GM21717 (cell line): ENCODE results near the gene LGR6.
"Not testable (repeated sequence)": the region's sequence is repeated elsewhere in the genome, so short reads cannot be mapped to it uniquely, and the experiment has no call there.

ENCODE experiments used
- ATAC-seq: cut with Tn5 transposase; IDR thresholded peaks from one replicate; pipeline ENCODE4 v1.9.1; 2021; ENCODE audit warnings: mild to moderate bottlenecking, moderate library complexity; ENCODE audit not compliant: unreplicated experiment

LGR6 gene

DNA sequence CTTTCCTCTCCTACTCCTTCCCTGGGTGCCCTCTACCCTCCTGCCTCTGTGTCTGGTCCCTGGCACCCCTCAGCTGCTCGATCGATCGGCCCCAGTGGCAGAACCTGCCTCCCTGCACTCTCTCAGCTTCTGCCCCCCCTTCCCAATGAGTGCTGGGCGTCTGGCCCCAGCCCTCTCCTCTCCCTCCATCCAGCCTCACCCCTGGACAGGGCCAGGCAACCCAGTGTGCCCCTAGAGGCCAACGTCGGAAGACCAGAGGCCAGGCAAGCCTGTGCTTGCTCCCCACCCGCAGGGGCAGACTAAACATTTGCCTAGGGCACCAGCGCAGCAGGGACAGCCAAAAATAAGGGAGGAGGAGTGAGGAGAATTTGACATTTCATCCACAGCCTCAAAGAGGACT lies 43.5 kb downstream of the LGR6 start:
- ATAC-seq: no peak

DNA sequence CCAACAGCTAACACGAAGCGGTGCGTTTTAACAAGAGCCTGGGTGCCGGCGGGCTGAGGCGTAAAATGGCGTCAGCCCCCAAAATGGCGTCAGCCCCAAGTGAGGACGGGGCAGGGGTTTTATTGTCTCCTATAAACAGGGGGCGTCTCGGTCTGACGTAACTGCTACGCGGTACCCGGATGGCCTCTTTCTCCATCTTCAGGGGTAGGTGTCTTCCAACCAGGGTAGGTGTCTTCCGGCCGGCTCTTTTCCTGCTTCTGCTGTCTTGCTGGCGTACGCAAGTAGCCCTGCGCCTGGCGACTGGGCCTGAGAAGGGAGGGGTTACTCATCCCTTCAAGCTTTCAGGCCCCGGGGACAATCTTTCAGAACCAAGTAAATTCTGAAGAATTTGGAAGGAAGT lies 45.3 kb downstream of the LGR6 start:
- no peak for ATAC-seq

DNA sequence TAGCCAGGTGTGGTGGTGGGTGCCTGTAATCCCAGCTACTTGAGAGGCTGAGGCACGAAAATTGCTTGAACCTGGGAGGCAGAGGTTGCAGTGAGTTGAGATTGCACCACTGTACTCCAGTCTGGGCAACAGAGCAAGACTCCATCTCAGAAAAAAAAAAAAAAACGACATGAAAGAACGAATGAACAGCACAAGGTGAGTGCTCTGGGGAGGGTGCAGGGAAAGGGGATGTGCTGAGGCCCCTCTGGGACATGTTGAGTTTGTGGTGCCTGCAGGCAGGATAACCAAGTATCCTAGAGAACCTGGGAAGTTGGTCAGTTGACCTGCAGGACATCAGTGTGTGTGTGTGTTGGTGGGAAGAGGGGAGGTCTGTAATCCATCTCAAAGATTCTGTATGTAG lies 46.6 kb downstream of the LGR6 start:
- ATAC-seq: not testable (repeated sequence)

DNA sequence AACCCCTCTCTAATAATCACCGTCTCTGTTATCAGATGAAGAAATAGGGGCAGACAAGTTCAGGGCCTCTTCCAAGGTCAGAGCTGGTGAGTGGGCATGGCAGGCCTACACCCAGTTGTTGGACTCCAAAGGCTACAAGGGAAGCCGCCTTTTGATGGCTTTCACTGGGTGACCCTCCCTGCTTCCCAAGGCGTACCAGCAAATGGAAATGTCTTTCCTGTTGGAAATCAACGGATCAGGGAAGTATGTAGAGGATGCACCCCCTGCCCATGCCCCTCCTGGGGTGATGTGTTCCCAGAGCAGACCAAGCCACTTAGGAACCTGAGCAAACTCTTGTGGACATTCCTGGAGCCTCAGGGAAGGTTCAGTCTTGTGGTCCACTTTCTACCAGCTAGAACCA lies 47.4 kb downstream of the LGR6 start:
- no peak for ATAC-seq

DNA sequence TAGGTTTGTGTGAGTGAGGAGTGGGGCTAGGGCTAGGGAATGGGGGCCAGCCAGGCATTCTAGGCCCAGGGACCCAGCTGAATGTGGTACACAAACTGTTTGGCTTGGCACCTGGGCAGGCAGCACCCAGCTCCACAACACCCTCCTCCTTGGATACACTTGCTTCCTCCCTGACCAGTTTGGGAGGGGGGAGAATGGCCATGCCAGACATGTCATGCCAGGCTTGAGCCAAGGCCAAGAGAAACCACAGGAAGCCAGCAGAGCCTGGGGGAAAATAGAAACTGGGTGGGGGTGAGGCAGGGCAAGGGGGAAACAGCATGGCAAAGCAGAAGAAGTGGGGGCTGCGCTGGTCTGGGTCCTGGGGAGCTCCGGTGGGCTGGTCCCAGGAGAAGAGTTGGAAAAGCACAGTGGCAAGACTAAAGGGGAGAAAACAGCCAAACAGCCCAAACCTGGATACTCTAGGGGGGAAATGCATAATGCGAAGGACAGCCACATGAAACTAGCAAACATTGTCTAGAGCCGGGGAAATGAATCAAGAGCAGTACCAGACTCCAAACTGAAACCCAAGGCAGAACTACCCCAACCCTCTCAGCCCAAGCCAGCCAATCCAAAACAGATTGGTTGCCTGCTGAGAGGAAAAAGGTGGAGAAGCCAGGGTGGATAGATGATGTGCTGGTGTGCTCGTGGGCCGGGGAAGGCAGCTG lies 47.9 kb downstream of the LGR6 start:
- no peak for ATAC-seq

DNA sequence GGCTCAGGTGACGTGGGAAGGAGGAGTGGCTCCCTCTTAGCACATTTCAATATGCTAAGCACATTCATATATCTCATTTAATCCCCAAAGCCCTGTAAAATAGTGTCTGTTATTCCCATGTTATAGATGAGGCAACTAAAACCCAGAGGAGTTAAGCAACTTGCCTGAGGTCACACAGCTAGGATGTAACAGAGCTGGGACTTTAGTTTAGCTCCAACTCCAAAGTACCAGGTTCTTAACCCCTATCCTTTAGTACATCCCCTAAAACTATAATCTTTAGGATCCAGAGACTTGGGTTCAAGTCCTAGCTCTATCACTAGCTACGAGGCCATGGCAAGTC lies 48.5 kb downstream of the LGR6 start:
- ATAC-seq: no peak

DNA sequence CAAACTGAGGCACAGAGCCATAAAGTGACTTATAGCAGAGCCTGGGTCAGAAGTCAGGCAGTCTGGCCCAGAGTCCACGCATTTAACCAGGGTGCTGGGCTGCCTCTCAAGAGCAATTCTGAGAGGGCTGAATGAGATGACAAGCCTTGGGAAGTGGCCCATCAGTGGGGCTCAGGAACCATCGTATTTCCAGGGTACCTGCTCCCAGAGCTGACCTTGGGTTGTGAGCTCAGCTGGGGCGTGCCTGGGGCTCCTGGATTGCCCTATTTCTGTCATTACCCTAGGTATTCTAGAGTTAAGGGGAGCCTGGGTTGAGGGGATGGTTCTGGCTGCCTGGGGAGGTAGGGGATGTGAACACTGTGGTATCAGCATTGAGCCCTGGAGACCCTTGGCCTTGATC lies 49.4 kb downstream of the LGR6 start:
- ATAC-seq: no peak

DNA sequence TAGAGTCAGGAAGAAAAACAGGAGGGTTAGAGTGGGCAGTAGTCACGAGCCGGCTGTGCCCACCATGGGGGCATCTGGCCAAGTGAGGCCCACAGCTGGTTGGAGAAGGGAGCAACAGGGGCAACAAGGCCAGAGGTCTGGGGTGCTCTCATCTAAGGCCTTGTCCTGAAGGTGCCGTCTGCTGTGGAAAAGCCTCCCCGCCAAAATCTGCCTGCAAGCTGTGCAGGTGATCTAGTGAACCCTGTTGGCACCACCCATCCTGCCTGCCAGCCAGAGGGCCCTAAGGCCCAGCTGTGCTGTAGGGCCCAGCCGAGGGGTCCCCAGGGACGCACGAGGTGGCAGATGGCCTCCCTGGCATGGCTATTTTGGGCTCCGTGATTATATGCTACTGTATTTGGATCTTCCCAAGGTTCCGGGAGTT lies 51.3 kb downstream of the LGR6 start:
- ATAC-seq: no peak

DNA sequence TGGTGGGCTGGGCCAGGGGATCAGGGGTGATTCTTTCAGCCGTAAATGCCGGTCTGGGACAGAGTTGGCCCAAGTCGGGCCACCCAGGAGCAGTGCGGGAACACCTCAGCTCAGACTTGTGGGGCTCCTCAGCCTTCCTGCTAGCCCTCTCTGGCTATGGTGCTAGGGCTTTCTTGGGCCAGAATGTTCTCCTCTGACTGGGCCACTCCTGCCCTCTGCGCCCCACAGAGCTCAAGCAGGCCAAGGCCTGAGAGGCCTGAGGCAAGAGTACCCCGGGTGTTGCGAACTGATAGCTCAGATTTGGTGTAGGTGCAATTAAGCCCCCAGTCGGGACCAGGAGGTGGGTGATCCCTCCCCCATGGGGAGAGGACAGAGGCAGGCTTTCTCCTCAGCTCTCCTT lies 51.8 kb downstream of the LGR6 start:
- no peak for ATAC-seq

DNA sequence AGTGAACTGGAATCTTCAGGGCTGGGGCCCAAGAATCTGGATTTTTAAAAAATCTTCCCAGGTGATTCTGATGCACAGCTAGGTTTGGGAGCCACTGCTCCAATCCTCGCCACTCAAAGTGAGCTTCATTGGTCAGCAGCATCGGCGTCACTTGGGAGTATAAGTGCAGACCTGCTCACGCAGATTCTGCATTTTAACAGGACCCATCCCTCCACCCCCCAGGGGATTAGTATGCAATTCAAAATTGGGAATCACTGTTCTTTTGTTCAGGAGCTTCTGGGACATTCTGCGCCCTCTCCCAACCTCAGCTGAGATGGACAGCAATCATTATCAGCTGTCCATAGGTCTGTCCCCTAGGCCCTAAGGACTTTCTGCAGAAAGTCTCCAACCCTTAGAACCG lies 53.5 kb downstream of the LGR6 start:
- no peak for ATAC-seq

DNA sequence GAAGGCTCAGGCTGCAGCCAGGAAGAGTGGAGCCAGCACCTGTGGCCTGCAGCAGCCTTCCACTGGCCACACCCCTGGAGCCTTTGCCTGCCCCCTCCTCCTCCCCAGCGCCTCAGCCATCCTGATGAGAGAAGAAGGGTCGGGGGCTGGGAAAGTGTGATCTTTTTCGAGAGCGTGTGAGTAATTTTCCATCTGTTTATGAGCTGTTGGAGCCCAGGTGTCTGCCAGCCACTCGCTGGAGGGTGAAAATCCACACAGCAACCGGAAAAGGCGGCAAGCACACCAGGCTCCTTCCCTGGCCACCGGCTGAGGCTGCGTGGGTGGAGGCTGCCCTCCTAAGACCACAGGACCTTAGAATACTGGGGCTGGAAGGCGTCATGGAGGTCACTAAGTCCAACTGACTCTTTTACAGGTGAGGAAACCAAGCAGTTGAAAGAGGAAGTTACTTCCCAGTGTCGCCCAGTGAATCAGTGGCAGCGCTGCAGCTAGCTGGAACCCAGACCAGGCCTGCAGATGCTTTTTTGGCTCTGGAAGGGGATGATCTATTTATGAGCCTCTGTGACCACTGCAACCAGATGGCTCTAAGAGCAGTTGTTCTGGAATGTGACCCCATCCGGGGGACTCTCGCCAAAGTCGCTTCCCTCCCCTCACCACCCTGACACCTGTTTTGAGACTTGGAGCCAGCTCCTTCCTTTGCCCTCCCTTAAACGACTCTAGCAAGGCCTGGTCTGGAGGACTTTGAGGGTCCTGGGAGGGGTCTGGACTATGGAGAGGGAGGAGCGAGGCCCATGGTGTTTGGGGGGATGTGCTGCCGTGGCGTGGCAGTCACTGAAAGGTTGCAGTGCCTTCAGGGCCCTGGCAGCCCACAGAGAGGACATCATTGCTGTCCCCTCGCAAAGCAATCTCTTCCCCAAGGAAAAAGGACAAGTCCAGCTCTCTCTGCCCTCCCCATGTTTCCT lies 54.5 kb downstream of the LGR6 start:
- no peak for ATAC-seq

DNA sequence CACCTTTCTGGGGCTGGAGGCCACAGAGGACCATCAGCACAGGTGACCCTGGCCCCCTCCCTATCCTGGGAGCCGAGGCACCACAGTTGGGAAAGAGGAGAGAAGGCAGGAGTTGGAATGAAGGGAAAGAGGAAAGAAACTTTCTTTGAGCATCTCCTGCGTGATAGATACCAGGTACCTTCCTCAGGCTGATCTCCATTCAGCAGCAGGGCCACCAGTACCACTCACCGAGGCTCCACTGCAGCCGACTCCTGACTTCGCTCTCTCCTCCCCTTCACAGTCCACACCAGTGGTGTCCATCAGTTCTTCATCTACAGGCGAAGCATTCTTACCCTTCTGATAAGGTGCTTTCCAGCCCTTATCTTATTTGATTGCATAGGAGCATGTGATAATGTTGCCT lies 55.3 kb downstream of the LGR6 start:
- ATAC-seq: no peak

DNA sequence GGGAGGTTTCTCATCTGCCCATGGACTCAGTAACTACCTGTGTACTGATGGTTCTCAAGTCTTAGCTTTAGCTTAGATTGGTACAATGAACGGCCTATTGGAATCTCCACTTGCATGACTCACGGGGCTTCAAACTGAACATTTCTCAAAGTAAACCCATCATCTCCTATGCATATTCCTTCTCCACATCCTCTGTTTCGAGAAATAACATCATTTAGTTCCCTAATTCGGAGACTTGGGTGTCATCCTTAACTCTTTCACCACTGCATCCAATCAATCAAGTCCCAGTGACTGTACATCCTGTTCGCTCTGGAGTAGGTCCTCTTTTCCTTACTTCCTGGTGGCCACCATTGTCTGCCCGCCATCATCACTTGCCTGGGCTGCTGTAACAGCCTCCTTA lies 55.8 kb downstream of the LGR6 start:
- no peak for ATAC-seq

DNA sequence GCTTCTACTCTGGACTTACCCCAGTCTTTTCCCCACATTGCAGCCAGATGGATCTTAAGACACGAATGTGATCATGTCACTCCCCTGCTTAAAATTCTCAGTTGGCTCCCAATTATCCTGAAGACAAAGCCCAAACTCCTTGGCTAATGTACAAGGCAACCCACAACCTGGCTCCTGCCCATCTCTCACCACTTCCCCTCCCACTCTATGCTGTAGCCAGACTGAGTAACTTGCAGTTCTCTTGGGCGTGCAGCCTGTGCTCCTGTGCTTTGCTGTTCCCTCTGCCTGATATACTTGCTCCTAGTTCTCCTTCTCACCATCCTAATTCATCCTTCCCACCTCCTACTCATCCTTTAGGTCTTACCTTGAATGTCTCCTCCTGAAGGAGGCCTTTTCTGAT lies 56.2 kb downstream of the LGR6 start:
- ATAC-seq: no peak

DNA sequence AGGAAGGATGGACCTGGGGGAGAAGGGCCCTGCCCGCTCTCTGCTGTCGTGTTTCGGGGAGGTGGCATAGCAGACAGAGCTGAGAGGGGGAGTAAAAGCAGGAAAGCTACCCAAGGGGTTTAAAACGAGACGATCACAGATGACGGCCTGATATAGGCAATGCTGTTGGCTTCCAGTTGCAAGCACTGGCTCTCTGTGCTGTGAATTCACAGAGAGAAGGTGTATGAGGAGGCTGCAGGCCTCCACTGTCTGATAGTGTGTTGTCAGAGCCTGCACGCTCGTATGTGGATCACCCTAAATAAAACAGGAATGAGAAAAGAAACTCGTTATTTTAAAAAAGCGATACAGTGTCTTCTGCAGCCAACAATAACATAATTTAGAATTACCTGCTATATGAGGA lies 57.4 kb downstream of the LGR6 start:
- ATAC-seq: no peak

DNA sequence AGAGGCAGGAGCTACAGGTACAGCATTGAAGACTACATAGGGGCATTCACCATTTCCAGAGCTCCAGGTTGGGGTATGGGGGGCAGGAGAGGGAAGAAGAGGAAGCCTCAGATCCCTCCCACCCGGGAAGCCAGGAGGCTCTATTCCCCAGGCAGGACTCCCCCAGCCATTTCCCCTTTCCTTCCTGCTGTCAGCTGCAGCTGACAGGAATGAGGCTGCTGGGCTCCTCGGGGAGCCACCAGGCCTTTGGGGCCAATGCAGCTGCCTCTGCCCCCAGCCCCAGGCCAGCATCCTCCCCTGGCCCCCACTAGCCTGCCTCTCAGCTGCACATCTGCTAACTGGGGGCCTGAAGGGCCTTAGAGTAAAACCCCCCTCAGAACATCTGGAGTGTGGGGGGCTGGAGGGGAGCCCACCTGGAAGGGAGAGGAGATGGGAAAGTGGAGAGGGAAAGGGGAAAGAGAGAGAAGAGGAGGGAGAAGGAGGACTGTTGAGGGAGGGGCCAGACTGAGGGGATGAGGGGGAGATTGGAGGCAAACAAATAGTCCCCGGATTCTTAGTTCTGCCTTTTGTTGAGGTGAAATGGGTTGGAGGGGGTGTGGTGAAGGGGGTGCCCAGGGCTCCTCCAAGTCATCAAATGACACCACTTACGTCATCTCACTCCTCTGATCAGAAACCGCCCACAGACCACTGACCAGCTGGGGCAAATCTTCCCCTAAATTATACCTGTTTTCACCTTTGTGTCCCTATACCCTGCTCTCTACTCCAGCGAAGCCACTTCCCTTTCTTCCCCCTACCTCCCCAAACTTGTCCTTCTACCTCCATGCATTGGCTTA lies 58.0 kb downstream of the LGR6 start:
- ATAC-seq: no peak

DNA sequence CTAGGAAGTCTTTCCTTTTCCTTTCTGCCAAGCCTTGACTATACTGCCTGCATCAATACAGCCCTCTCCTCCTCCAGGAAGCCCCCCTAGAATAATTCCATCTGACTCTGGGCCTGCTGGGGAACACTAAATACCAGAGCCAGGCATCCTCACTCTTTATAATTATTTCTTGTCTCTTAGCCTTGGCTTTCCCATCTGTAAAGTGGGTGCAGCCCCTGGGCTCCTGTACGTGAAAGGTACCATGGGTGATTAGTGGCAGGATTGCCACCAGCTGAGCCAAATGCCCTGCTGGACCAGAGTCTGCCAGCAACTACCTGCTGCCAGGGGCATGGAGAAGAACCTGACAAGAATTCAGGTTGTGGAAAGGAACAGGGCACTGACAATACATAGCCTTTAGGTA lies 58.7 kb downstream of the LGR6 start:
- ATAC-seq: no peak

DNA sequence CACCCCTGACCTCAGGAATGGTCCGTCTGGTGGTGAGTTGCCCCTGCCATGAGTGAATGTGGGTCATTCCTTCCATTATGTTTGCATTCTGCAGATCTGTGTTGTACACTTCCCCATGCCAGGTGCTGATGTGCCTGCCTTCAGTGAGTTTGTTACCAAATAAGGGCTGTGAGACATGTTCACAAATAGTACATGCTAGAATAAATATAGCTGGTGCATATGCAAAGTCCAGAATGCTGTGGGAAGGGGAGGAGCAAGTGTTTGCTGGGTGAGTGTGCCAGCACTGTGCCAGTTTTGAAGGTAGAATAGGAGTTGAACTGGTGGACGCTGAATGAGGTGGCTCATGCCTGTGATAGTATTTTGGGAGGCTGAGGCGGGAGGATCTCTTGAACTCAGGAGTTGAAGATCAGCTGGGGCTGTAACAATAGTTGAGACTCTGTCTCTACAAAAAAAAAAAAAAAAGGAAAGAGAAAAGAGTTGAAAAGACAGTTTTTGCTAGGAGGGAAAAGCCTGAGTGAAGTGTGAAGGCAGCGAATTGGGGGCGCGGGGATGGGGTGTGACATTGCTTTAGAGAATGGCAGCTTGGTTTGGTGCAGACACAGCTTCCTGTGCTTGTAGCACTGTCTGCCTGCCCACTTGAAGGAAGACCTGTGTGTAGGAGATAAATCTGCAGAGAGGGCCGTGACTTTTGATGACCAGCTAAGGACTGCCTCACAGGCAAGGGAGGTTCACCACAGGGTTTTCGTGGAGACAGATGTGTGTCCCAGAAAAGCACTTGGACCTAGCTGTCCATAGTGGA lies 61.1 kb downstream of the LGR6 start:
- ATAC-seq: no peak

DNA sequence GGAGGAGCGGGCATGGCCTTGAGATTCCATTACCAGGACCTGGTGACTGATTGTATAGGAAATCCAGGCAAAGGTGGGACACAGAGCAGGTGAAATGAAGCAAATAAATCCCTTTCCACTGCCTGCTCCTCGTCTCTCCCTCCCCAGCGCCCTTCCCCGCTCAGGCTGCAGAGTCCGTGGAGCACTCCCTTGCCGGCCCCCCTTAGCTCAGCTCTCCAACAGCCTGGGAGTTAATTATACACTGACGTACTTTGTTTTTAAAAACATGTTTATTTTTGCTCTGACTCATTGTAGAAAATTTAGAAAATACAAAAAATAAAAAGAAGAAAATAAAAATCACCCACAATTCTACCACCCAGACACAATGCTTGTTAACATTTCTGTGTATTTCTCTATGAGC lies 61.7 kb downstream of the LGR6 start:
- no peak for ATAC-seq

DNA sequence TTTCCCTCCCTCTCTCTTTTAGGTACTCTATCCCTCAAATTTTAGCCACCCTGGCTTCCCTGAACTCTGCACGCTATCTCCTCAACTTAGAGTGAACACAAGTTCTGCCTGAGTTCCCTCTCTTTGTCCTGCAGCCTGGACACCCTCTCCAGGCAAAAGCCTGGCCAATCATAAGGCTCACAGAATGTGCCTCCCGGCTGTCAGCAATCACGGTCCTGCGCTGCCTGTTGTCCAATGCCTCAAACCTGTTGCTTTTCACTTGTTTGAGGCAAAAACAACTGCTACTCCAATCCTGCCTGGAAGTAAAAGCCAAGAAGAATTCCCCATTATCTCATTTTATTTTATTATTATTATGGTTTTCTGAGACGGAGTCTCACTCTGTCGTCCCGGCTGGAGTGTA lies 66.1 kb downstream of the LGR6 start:
- ATAC-seq: no peak
